ENCODE measurements around the gene SYNJ2.

SYNJ2 gene

DNA sequence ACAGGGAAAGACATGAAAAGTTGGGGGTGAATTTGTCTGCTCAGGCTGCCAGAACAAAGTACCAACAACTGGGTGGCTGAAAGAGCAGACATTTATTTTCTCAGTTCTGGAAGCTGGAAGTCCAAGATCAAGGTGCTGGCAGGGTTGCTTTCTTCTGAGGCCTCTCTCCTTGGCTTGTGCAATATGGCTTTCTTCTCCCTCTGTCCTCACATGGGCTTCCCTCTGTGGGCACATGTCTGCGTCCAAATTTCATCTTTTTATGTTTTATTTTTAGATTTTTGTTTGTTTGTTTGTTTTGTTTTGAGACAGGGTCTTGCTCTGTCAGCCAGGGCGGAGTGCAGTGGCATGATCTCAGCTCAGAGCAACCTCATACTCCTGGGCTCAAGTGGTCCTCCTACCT is 6.2 kb upstream of the SYNJ2 start:
- Histone ChIP-seq H3K4me1 (ENCODE audit: insufficient read depth, low read length) (no peaks in the 10 kb centered on the region), H3K36me3 (ENCODE audit: insufficient read depth, low read length) (no peaks in the 10 kb centered on the region), H3K27me3 (ENCODE audit: control insufficient read depth in 1 of 2, insufficient read depth in 2 of 2, low read length in 2 of 2) (no peaks in the 10 kb centered on the region), H3K4me3 (ENCODE audit: low read depth in 1 of 2, low read length in 2 of 2) (no peak overlapping the region), H3K9ac (ENCODE audit: low read length) (no peak overlapping the region), H3K9me3 (ENCODE audit: low read length) (no peaks in the 10 kb centered on the region), H3K27ac (ENCODE audit: low read depth, low read length) (no peak overlapping the region)

DNA sequence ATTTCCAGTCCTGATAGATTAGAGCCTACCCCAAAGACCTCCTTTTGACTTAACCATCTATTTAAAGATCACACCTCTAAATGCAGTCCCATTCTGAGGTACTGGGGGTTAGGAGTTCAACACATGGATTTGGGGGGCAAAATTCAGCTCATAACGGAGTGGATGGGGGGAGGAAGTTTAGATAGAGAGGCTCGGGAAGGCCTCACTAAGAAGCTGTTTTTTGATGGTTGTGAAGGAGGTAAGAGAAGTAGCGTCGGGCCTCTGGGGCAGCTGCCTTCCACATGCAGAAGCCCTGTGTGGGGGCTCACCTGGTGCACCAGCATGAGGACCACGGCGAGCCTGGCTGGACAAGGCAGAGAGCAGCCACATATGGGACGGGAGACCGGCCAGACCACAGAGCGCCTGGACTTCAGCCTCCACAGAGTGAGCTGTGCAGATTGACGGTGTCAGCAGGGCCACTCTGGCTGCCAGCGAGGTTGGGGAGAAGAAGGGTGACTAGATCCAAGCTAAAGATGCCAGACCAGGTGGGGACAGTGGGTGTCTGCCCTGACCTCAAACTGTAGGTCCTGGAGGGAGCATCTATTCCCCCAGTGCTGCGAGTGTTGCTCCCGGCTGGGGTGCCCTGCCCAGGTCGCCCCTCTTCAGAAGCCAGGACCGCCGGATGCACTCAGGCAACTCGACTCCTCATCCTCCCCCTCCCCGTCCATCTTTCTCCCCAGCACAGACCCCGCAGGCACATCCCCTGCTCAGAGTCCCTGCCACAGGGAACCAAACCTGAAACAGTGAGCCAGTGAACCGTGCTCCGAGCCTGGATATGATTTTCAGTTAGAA is 5.1 kb upstream of the SYNJ2 start:
- no peak overlapping the region for H3K27ac ChIP-seq (ENCODE audit: low read depth, low read length)
- peaks cover 6% of the 10 kb centered on the region for H3K4me1 ChIP-seq (ENCODE audit: insufficient read depth, low read length)

GRCh38 chr6:157977176-157977804 is 4.4 kb upstream of the SYNJ2 start:
- Histone ChIP-seq H3K9me3 (ENCODE audit: low read length) (no peaks in the 10 kb centered on the region), H3K4me1 (ENCODE audit: insufficient read depth, low read length) (peaks cover 7% of the 10 kb centered on the region), H3K27ac (ENCODE audit: low read depth, low read length) (no peak overlapping the region), H3K27me3 (ENCODE audit: control insufficient read depth in 1 of 2, insufficient read depth in 2 of 2, low read length in 2 of 2) (no peaks in the 10 kb centered on the region), H3K36me3 (ENCODE audit: insufficient read depth, low read length) (no peaks in the 10 kb centered on the region), H3K9ac (ENCODE audit: low read length) (no peak overlapping the region), H3K4me3 (ENCODE audit: low read depth in 1 of 2, low read length in 2 of 2) (no peak overlapping the region)

More for the DNA sequence above, 5.1 kb upstream of the SYNJ2 start:
- no peak overlapping the region for H3K9ac ChIP-seq (ENCODE audit: low read length)
- no peak overlapping the region for H3K4me3 ChIP-seq (ENCODE audit: low read depth in 1 of 2, low read length in 2 of 2)
- H3K27me3 ChIP-seq (ENCODE audit: control insufficient read depth in 1 of 2, insufficient read depth in 2 of 2, low read length in 2 of 2): no peaks in the 10 kb centered on the region
- no peaks in the 10 kb centered on the region for H3K9me3 ChIP-seq (ENCODE audit: low read length)
- no peaks in the 10 kb centered on the region for H3K36me3 ChIP-seq (ENCODE audit: insufficient read depth, low read length)

DNA sequence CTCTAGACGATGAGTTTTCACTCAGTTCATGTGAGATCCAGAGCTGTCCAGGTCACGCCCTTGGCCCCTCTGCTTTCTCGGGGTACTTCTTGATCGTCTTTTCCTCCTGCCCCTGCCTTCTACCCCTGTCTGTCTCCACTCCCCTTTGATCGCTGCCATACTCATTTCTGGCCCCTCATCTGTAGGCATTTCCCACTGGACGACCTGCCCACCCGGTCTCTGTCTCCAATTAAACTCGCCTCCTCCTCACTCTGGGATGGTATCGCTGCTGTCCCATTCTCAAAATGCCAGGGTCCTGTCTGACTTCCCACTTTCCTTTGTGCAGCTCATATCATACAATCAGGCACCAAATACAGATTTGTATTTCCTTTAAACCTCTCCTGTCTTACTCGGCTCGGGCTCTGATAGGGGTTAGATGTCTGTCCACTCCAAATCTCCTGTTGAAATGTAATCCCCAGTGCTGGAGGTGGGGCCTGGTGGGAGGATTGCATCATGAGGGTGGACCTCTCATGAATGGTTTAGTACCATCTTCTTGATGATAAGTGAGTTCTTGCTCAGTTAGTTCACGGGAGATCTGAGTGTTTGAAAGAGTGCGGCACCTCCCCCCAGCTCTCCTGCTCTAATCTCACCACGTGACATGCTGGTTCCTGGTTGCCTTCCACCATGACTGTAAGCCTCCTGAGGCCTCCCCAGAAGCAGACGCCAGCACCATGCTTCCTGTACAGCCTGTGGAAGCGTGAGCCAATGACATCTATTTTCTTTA is 3.5 kb upstream of the SYNJ2 start:
- no peak overlapping the region for H3K9ac ChIP-seq (ENCODE audit: low read length)
- H3K27ac ChIP-seq (ENCODE audit: low read depth, low read length): no peak overlapping the region
- H3K4me3 ChIP-seq (ENCODE audit: low read depth in 1 of 2, low read length in 2 of 2): no peak overlapping the region
- H3K27me3 ChIP-seq (ENCODE audit: control insufficient read depth in 1 of 2, insufficient read depth in 2 of 2, low read length in 2 of 2): no peaks in the 10 kb centered on the region
- peaks cover 14% of the 10 kb centered on the region for H3K4me1 ChIP-seq (ENCODE audit: insufficient read depth, low read length)
- H3K36me3 ChIP-seq (ENCODE audit: insufficient read depth, low read length): no peaks in the 10 kb centered on the region
- no peaks in the 10 kb centered on the region for H3K9me3 ChIP-seq (ENCODE audit: low read length)

DNA sequence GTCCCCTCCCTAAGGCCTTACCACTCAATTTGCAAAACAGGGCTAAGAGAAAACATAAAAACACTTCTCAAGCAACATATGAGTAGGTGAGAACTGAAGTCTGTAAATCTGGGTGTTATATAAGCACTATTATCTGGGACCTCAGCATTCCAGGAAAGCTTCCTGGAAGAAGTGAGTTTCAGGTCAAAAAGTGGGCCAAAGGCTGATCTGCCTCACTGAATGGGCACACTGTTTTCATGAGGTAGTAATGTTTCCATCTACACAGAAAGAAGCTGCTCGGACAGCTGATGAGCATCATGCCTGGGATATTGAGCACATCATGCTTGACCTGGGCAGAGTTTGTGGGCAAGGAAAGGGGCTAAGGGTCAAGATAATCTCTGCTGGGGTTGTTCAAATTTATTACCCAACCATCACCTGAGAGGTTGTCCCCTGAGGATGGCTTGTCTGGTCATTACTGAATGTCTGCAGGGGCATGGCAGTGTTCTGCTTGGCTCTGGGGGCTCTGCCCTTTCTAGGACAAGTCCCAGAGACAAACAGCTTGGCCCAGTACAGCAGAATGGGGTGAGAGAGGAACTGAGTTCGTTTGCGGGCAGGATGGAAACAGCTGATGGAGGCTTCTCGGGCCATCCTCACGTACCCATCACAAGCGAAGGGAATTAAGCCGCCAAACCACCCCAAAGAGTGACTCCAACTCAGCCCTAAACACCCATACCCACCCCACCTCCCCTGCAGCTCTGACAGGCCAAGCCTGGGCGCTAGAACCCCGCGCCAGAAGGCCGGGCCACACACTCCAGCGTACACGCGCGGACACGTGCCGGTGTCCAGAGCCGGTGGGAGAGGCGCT is 1.2 kb upstream of the SYNJ2 start:
- H3K36me3 ChIP-seq (ENCODE audit: insufficient read depth, low read length): no peaks in the 10 kb centered on the region
- H3K9me3 ChIP-seq (ENCODE audit: low read length): no peaks in the 10 kb centered on the region
- H3K4me1 ChIP-seq (ENCODE audit: insufficient read depth, low read length): peaks cover 33% of the 10 kb centered on the region
- H3K27me3 ChIP-seq (ENCODE audit: control insufficient read depth in 1 of 2, insufficient read depth in 2 of 2, low read length in 2 of 2): no peaks in the 10 kb centered on the region
- peak overlapping the region; percentile 91 for H3K27ac ChIP-seq (ENCODE audit: low read depth, low read length)
- peak overlapping the region; percentile 75 to 85 for H3K4me3 ChIP-seq (ENCODE audit: low read depth in 1 of 2, low read length in 2 of 2)
- peak overlapping the region; percentile 27 for H3K9ac ChIP-seq (ENCODE audit: low read length)

GRCh38 chr6:157981132-157981394 is 600 bp upstream of the SYNJ2 start:
- Histone ChIP-seq H3K36me3 (ENCODE audit: insufficient read depth, low read length) (no peaks in the 10 kb centered on the region), H3K4me3 (ENCODE audit: low read depth in 1 of 2, low read length in 2 of 2) (peak overlapping the region; percentile 75 to 85), H3K9me3 (ENCODE audit: low read length) (no peaks in the 10 kb centered on the region), H3K4me1 (ENCODE audit: insufficient read depth, low read length) (peaks cover 39% of the 10 kb centered on the region), H3K27ac (ENCODE audit: low read depth, low read length) (peak overlapping the region; percentile 91), H3K9ac (ENCODE audit: low read length) (peak overlapping the region; percentile 27), H3K27me3 (ENCODE audit: control insufficient read depth in 1 of 2, insufficient read depth in 2 of 2, low read length in 2 of 2) (no peaks in the 10 kb centered on the region)

GRCh38 chr6:157982102-157982562 is 469 bp downstream of the SYNJ2 start:
- Histone ChIP-seq H3K9ac (ENCODE audit: low read length) (peak overlapping the region; percentile 24), H3K9me3 (ENCODE audit: low read length) (no peaks in the 10 kb centered on the region), H3K4me3 (ENCODE audit: low read depth in 1 of 2, low read length in 2 of 2) (peak overlapping the region; percentile 75 to 85), H3K27me3 (ENCODE audit: control insufficient read depth in 1 of 2, insufficient read depth in 2 of 2, low read length in 2 of 2) (no peaks in the 10 kb centered on the region), H3K27ac (ENCODE audit: low read depth, low read length) (peak overlapping the region; percentile 84), H3K36me3 (ENCODE audit: insufficient read depth, low read length) (no peaks in the 10 kb centered on the region), H3K4me1 (ENCODE audit: insufficient read depth, low read length) (peaks cover 43% of the 10 kb centered on the region)

- H3K27ac ChIP-seq (ENCODE audit: low read depth, low read length): peak overlapping the region; percentile 84
These were observed 1.1 kb downstream of the SYNJ2 start for GRCh38 chr6:157982563-157983405.

GRCh38 chr6:157983406-157984119 is 1.9 kb downstream of the SYNJ2 start:
- H3K9ac ChIP-seq (ENCODE audit: low read length): no peak overlapping the region
- H3K36me3 ChIP-seq (ENCODE audit: insufficient read depth, low read length): no peaks in the 10 kb centered on the region
- H3K9me3 ChIP-seq (ENCODE audit: low read length): no peaks in the 10 kb centered on the region
- H3K4me1 ChIP-seq (ENCODE audit: insufficient read depth, low read length): peaks cover 45% of the 10 kb centered on the region
- H3K27ac ChIP-seq (ENCODE audit: low read depth, low read length): no peak overlapping the region
- H3K4me3 ChIP-seq (ENCODE audit: low read depth in 1 of 2, low read length in 2 of 2): peak overlapping the region in 1 of 2 donors; percentile 75
- H3K27me3 ChIP-seq (ENCODE audit: control insufficient read depth in 1 of 2, insufficient read depth in 2 of 2, low read length in 2 of 2): no peaks in the 10 kb centered on the region

More at GRCh38 chr6:157982563-157983405, 1.1 kb downstream of the SYNJ2 start:
- H3K4me3 ChIP-seq (ENCODE audit: low read depth in 1 of 2, low read length in 2 of 2): peak overlapping the region; percentile 75 to 85
- H3K27me3 ChIP-seq (ENCODE audit: control insufficient read depth in 1 of 2, insufficient read depth in 2 of 2, low read length in 2 of 2): no peaks in the 10 kb centered on the region
- peaks cover 43% of the 10 kb centered on the region for H3K4me1 ChIP-seq (ENCODE audit: insufficient read depth, low read length)
- no peaks in the 10 kb centered on the region for H3K36me3 ChIP-seq (ENCODE audit: insufficient read depth, low read length)
- no peaks in the 10 kb centered on the region for H3K9me3 ChIP-seq (ENCODE audit: low read length)
- peak overlapping the region; percentile 24 for H3K9ac ChIP-seq (ENCODE audit: low read length)

DNA sequence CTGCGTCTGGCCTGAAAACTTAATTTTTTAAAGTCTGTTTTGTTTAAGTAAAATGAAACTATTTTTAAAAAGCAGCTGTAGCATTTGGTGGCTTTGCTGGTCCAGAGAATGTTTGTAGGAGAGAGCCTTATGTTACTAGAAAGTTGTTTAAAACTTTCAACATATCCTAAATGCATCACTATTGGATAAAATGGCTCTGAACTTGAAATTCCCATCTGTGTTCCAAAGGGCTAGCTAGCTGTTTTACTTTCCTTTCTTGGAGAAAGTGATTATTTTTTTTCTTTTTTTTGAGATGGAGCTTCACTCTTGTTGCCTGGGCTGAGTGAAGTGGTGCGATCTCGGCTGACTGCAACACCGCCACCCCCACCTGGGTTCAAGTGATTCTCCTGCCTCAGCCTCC is 2.5 kb downstream of the SYNJ2 start:
- no peak overlapping the region for H3K9ac ChIP-seq (ENCODE audit: low read length)
- no peaks in the 10 kb centered on the region for H3K9me3 ChIP-seq (ENCODE audit: low read length)
- peaks cover 50% of the 10 kb centered on the region for H3K4me1 ChIP-seq (ENCODE audit: insufficient read depth, low read length)

More for the DNA sequence above, 2.5 kb downstream of the SYNJ2 start:
- Histone ChIP-seq H3K4me3 (ENCODE audit: low read depth in 1 of 2, low read length in 2 of 2) (no peak overlapping the region), H3K27me3 (ENCODE audit: control insufficient read depth in 1 of 2, insufficient read depth in 2 of 2, low read length in 2 of 2) (no peaks in the 10 kb centered on the region), H3K27ac (ENCODE audit: low read depth, low read length) (no peak overlapping the region), H3K36me3 (ENCODE audit: insufficient read depth, low read length) (no peaks in the 10 kb centered on the region)
